WTC11 (cell line): Measurements from ENCODE around the gene CORO2B.

ENCODE experiments used
- CREB1 ChIP-seq: sonication (generic); formaldehyde crosslinking; IDR thresholded peaks from 2 replicates; pipeline ENCODE4 v1.8.0; 2023; ENCODE audit warnings: mild to moderate bottlenecking, missing genetic modification reagents
- FOXP1 ChIP-seq: sonication (generic); formaldehyde crosslinking; IDR thresholded peaks from 2 replicates; pipeline ENCODE4 v1.8.0; 2022; ENCODE audit warnings: missing genetic modification reagents, mild to moderate bottlenecking, moderate library complexity, borderline replicate concordance
- NR3C1 ChIP-seq: sonication (generic); formaldehyde crosslinking; conservative IDR thresholded peaks from 2 replicates; pipeline ENCODE4 v1.8.1; 2023; ENCODE audit warnings: low read depth, mild to moderate bottlenecking, missing genetic modification reagents
- ZNF121 ChIP-seq: sonication (generic); formaldehyde crosslinking; IDR thresholded peaks from 2 replicates; pipeline ENCODE4 v1.8.0; 2023; ENCODE audit warnings: missing genetic modification reagents
- TF ChIP-seq, protein P1 (sequence below): sonication (generic); formaldehyde crosslinking; IDR thresholded peaks from 2 replicates; pipeline ENCODE4 v1.8.1; 2023; ENCODE audit warnings: mild to moderate bottlenecking, moderate library complexity, missing genetic modification reagents
- TF ChIP-seq, protein P2 (sequence below): fragments of 200-600 bp; IDR thresholded peaks from 2 replicates; pipeline ENCODE4 v1.8.0; 2022; ENCODE audit warnings: antibody characterized with exemption
- TF ChIP-seq, protein P3 (sequence below): sonication (generic); formaldehyde crosslinking; conservative IDR thresholded peaks from 2 replicates; pipeline ENCODE4 v1.8.1; 2023; ENCODE audit warnings: mild to moderate bottlenecking, low read depth, missing genetic modification reagents, moderate library complexity
- TF ChIP-seq, protein P4 (sequence below): sonication (generic); formaldehyde crosslinking; IDR thresholded peaks from 2 replicates; pipeline ENCODE4 v1.8.1; 2023; ENCODE audit warnings: mild to moderate bottlenecking, missing genetic modification reagents, moderate library complexity

DNA sequence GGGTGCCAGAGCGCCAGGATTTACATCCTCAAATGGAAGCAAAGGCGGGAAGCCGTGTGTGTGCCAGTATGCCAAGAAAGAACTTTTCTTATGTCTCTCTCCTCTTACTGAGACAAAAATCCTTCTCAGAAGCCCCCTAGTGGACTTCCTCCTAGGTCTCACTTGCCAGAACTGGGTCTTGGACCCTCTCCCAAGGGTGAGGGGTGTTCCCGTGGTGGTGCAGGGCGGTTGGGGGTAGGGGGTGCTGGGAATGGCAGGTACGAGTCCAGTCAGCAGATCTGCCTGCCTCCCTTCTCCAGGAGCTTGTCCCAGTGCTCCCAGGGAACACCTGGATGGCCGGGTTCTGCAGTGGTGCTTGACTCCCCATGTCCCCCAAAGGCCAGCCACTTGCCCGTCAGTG is 52.0 kb downstream of the CORO2B start:
- TF ChIP-seq, protein P1, sequence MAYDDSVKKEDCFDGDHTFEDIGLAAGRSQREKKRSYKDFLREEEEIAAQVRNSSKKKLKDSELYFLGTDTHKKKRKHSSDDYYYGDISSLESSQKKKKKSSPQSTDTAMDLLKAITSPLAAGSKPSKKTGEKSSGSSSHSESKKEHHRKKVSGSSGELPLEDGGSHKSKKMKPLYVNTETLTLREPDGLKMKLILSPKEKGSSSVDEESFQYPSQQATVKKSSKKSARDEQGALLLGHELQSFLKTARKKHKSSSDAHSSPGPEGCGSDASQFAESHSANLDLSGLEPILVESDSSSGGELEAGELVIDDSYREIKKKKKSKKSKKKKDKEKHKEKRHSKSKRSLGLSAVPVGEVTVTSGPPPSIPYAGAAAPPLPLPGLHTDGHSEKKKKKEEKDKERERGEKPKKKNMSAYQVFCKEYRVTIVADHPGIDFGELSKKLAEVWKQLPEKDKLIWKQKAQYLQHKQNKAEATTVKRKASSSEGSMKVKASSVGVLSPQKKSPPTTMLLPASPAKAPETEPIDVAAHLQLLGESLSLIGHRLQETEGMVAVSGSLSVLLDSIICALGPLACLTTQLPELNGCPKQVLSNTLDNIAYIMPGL (CRISPR knock-in tag) = no peak
- TF ChIP-seq FOXP1 (CRISPR knock-in tag) (no peak), CREB1 (CRISPR knock-in tag) (no peak), ZNF121 (CRISPR knock-in tag) (no peak), NR3C1 (CRISPR knock-in tag) (no peak)
- TF ChIP-seq, protein P2, sequence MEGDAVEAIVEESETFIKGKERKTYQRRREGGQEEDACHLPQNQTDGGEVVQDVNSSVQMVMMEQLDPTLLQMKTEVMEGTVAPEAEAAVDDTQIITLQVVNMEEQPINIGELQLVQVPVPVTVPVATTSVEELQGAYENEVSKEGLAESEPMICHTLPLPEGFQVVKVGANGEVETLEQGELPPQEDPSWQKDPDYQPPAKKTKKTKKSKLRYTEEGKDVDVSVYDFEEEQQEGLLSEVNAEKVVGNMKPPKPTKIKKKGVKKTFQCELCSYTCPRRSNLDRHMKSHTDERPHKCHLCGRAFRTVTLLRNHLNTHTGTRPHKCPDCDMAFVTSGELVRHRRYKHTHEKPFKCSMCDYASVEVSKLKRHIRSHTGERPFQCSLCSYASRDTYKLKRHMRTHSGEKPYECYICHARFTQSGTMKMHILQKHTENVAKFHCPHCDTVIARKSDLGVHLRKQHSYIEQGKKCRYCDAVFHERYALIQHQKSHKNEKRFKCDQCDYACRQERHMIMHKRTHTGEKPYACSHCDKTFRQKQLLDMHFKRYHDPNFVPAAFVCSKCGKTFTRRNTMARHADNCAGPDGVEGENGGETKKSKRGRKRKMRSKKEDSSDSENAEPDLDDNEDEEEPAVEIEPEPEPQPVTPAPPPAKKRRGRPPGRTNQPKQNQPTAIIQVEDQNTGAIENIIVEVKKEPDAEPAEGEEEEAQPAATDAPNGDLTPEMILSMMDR = no peak
- TF ChIP-seq, protein P3, sequence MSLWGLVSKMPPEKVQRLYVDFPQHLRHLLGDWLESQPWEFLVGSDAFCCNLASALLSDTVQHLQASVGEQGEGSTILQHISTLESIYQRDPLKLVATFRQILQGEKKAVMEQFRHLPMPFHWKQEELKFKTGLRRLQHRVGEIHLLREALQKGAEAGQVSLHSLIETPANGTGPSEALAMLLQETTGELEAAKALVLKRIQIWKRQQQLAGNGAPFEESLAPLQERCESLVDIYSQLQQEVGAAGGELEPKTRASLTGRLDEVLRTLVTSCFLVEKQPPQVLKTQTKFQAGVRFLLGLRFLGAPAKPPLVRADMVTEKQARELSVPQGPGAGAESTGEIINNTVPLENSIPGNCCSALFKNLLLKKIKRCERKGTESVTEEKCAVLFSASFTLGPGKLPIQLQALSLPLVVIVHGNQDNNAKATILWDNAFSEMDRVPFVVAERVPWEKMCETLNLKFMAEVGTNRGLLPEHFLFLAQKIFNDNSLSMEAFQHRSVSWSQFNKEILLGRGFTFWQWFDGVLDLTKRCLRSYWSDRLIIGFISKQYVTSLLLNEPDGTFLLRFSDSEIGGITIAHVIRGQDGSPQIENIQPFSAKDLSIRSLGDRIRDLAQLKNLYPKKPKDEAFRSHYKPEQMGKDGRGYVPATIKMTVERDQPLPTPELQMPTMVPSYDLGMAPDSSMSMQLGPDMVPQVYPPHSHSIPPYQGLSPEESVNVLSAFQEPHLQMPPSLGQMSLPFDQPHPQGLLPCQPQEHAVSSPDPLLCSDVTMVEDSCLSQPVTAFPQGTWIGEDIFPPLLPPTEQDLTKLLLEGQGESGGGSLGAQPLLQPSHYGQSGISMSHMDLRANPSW (CRISPR knock-in tag) = no peak
- TF ChIP-seq, protein P4, sequence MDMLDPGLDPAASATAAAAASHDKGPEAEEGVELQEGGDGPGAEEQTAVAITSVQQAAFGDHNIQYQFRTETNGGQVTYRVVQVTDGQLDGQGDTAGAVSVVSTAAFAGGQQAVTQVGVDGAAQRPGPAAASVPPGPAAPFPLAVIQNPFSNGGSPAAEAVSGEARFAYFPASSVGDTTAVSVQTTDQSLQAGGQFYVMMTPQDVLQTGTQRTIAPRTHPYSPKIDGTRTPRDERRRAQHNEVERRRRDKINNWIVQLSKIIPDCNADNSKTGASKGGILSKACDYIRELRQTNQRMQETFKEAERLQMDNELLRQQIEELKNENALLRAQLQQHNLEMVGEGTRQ (CRISPR knock-in tag) = no peak
